HG03280 (cell line): ENCODE results near the gene CBLB.

Source experiments
- ATAC-seq: cut with Tn5 transposase; IDR thresholded peaks from one replicate; pipeline ENCODE4 v1.9.1; 2021; ENCODE audit warnings: mild to moderate bottlenecking, moderate library complexity; ENCODE audit not compliant: unreplicated experiment

The CBLB gene

DNA sequence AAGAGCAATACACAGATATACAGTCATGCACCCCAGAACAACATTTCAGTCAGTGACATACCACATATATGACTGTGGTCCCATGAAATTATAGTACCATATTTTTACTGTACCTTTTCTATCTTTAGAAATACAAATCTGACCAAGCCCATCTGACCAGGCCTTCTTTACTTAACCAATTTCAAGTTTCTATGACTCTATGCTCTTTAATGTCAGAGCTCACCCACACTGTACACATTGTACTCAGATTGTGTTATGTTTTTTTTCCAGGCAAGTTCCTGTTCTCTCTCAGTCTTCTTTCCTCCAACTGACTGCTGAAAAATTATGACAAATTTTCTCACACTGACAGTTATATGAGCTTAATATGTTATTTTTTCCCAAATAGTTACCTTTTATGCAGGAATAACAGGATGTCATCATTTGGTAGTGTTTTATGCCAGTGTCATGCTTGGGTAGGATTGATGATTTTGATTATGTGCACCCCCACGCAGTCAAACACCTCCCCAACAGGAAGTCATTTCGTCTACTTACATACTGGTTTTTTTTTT is 8.0 kb upstream of the CBLB start:
- ATAC-seq, result no peak

DNA sequence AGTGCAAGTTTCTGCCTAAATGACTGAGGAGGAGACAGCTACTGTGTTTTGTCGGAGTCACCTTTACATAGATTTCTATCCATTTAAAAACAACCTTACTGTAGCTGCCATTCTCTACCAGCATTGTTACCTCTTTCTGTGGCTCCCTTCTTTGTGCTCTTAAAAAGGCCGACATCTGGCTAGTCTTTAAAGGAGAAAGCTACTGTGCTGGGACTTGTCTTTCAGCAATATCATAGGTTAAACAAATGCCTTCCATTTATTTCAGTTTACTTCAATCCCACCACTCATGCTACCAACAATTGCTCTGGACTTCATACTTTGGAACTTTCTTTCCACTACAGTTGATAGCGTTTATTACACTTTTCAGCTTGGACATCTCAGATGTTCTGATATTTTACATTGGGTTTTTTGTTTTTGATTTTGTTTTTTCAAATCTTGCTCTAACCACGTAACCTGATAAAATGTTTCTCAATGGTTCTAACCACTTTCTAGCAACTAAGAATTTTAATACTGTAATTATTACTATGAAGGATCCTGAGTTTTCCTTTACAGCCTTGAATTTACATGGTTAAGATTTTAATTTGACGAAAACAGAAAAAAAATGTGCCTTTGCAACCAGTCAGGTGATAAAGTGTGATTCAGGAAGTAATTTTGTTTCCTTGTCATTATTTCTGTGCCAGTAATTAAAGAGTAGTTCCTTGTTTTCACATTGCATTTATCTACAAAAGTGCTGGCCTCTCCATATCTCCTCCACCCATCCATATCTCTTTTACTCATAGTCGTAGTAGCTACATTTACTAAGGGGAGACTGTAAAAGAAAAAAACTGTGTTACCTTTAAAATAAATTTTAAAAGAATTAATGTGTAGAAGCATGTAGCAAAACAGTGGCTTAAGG is 1.3 kb upstream of the CBLB start:
- ATAC-seq, result no peak

DNA sequence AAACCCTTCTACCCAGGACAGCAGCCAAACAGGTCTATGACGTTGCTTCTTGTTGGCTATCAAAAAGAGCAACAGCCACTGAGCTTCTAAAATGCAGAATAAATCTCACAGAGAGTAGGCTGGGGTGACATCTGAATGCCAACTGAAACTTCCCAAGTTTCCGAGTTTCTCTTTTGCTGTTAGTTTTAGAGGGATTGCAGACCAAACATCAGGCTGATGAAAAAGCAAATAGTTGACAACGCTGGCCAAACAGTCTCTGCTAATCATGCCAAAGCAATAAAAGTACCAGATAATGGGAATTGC is 670 bp upstream of the CBLB start:
- ATAC-seq, result no peak

DNA sequence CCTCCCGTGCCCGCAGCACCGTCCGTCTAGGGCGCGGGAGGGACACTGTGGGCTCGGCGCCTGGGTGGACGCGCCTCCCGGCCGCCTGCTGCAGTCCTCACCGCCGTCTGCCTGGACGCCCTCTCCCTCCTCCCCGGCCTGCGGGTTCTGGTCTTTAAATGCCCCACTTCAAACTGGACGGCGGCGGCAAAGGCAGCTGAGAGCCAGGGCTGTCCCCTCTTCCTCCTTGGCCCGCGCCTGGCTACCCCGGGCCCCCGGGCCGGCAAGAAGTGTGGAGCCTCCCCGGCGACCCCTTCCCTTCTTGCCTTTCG is 426 bp downstream of the CBLB start:
- peak; percentile 6 for ATAC-seq

DNA sequence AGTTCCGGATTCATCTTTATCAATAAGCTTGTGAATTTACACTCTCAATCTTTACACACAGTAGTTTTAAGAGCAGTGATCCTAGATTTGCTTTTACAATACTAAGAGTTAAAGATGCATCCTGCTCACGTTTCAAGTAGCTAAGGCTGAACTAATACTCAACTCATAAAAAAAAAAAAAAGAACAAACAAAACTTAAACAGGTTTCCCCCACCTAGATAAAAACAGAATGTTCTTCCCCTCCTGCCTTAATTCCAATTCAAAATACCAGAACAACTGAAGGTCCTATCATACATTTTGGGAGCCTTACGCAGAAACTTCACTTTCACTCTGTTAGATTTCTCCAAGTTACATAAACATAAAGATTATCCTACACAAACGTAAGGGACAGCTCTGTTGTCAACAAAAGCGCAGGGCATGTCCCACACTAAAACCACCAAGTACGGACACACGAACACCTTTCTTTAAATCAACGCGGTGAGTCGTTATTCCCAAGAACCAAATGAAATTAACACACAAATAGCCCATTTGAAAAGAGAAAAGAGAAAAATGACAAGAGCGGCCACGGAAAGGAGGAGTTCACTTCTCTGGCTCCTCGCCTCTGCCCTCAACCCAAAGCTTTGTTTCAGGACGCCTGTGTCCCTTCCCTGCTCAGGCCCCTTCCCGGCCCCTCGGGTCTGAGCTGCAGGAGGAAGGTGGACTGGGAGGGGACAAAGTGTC is 941 bp downstream of the CBLB start:
- no peak for ATAC-seq

DNA sequence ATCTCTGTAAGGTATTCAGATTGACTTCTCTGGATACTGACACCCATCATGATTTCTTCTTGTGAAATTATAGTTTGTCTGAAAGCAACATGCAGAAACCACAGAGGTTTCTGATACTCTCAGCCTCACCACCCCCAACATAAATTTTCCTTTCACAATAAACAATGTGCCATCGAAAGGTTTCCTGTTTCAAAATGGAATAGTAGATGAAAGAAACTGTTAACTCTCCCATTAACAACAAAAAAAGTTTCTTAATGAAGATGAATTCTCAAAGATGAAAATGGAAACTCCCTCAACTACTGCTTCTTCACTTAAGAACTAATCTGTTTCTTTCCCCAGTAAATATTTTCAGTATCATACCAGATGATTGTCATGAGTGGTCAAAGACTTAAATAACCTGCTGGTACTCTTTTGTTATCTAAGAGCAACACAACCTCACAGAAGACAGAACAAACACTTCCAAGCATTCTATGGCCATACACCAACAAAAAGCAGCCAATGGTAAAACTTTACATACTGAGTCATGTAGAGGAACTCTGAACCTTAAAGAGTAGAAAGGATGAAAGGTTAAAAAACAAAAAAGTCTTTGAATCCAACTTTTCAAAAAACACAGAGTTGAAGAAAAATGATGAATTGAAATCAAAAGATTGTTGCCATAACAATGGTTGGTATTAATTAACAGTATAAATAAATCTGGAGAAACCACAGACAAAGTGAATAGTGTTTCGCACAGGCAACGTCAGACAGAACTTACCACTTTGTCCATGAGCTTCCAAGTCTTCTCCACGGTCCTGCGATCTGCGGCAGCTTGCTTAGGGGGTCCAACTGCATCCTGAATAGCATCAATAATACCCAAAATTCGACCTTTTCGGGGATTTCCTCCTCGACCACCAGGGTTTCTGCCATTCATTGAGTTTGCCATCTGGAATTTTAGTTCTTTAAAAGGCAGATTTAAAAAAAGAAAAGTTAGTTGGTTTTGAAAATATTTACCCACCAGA is 1.9 kb downstream of the CBLB start:
- peak; percentile 24 for ATAC-seq

DNA sequence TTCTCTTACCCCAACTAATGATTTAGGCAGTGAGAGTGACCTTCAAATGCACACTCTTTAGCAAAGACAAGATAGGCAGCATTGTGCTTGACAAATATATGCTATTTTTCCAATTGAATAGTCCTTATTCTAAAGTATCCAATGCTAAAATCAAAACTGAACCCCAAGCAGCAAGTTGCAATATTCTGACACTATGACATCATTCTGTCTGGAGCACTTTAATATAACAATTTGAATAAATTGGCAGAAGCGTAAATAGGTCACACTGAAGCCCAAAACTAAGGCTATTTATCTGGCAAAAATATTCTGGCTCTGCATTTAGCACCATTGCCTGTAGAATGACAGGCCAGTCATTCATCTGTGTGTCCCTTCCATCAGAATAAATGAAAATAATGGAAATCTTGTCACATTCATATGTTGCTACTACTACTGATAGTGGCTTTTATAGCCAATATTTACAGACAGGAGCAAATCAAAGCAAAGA is 2.9 kb downstream of the CBLB start:
- no peak for ATAC-seq

DNA sequence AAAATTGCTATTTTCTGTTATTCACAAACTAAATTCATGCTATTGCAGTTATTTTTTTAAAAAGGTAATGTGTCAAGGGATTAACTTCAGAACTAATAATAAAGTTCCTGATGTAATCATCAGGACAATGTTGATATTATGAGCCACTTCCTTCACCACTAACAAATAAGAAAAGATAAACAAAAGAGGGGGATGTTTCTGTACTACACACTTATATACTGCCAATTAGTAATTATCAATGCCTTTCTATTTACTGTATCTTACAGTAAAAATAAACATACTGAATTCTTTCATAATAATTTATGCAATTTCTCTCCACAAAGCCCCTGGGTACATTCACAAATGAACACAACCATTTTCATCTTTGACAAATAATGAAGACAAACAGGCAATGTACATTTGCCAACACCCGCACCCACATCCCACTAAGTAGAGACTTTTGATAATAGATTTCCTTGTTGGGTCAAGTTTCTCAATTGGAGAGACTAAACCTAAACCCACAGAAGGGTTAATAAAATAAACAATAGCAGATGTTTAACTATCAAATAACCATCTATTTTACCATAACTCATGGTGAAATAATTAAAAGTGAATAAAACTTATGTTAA is 3.7 kb downstream of the CBLB start:
- ATAC-seq, result no peak

DNA sequence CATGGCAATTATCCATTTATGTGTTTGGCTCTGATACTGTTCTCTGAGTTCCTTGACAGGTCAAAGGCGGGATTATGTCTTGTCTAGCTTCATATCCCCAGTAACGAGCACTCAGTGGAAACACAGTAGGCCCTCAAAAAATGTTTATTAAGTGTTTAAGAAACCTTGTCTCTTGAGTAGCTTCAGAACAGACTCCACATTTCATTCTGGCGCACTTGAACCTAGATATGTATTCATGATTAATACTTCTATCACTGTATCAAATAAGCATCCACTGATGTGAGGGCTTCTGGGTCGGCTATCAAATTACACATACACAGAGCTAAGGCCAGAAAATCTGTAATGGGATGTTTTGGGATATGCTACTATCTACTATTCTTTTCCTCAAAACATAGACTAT is 4.6 kb downstream of the CBLB start:
- ATAC-seq, result no peak

DNA sequence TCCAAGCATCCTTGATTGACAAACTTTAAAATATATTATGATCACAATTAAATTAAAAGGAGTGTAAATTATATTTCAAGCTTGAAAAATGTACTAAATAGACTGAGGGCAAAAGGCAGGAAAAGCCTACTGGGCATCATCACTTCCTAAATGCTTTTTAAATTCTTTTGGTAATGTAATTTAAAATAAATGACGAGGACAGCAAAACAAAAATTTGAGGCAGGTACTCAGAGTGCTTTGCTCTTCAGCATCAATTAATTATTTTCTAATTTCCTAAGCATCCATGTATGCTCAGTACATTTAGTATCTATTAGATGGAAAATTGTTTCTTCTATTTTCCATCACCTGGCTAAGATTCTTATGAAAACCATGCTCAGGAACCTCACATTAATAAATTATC is 5.2 kb downstream of the CBLB start:
- ATAC-seq, result no peak

DNA sequence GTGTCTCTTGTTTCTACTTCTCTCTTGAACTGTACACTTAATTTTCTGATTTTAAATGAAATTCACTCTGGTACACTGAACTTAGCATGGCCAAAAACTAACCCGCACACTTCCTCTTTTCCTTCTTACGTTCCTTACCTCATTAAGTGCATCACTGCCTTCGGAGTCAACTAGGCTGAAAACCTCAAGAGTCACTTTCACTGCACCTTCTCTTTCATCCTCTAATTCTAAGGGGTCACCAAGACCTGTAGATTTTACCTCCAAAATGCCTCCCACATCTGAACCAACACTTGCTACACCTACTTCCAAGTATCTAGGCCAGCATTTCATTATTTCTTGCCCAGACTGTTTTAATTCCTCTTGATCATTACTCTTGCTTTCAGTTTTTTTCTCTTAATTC is 6.6 kb downstream of the CBLB start:
- peak; percentile 44 for ATAC-seq

DNA sequence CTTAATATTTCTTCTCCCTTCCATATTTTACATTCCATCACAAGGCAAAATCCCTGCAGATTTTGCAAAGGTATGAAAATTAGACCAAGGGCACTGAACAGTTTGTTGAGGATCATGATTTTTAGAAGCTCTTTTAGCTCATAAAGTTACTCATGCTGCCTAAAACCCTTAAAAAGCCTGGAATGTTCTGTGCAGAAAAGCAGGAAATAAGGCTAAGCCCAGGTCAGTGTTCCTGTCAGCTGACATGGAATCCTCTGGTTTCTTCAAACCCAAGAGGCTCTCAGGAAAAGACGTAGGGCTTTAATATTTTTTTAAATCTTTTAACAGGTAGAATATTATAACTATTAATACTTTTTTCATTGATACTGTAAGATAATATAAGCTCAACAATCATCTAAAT is 8.2 kb downstream of the CBLB start:
- ATAC-seq, result no peak

DNA sequence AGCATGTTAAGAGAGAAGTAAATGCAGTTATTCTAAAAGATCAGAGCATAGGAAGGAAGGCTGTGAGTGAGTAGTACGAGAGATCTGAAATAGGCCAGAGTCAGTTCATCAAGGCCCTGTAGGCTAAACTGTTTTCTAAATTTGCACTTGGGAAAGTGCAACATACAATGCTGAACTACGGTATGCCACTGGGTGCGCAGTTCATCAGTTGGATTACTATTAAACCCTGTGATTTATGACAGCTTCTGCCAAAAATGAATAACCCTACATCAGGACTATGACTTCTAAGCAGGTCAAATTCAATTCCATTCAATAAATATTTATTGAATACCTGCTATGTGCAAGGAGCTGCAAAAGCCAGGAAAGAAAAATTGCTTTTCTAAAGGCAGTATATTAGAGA is 10.8 kb downstream of the CBLB start:
- ATAC-seq, result no peak

DNA sequence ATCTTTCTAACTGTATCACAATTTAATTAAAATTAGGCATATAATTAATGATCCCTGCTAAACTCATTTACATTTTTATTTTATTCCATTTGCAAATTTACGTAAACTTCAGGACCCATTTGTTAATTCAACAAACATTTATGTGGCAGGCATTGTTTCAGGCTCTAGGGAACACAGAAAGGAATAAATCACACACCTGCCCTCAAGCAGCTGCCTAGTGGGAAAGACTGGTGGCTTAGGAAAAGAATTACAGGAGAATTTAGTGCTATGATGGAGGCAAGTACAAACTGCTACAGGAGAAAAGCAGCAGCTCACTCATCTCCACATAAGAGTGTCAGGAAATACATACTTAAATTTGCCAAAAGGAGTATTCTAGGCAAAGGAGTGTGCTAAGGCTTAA is 11.2 kb downstream of the CBLB start:
- no peak for ATAC-seq

DNA sequence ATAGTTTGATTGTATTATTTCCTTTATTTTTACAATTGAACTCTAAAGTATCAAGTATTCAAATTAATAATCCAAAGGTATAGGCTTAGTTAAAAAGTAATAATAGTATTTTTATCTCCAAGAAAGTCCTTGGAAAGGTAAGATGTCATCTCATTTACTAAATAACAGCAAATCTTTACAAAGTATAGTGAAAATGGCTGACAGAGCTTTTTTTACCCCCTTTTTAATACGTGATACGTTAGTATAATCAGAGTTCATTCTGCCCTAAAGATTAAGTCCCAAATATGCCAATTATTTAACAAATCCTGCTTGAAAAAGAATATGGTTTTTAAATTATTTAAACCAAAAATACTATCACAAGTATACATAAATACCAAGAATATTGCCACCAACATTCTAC is 12.2 kb downstream of the CBLB start:
- ATAC-seq, result no peak

DNA sequence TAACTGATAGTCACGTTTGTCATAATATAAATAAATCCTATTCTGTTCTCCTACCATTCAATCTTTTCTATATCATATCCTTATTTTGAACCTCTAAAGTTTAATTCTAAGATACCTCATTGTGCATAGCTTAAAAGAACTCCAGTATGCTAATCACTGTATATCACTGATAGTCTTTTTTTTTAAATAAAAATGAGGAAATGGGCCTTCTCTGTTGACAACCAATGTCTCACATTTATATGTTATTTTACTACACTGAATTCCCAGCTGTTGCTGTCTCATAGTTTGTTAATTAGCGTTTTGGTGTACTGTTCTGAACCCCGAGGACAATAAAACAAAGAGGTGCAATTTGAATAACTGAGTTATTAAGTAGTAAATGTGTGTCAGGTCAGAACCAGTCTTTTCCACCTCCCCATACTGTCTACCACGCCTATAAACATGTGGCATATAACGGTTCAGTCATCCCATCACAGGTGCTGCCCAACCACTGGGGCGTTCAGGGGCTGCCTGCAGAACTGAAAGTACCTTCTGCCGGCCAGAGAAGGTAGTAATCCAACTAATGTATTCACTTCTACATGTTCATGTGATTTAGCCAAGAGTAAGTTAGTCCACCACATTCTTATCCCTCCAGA is 14.9 kb downstream of the CBLB start:
- ATAC-seq, result peak; percentile 91

DNA sequence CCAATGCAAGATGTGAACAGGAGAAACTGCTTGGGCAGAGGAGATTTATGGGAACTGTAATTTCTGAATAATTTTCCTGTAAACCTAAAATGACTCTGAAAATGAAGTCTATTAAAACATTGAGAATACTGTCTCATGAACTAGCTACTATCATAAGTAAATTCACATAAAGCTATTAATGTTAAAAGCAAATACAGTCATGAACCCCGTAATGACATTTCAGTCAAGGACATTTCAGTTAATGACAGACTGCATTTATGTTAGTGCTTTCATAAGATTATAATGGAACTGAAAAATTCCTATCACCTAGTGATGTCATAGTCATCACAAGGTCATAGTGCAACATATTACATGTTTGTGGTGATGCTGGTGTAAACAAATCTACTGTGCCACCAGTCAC is 17.2 kb downstream of the CBLB start:
- ATAC-seq, result no peak

DNA sequence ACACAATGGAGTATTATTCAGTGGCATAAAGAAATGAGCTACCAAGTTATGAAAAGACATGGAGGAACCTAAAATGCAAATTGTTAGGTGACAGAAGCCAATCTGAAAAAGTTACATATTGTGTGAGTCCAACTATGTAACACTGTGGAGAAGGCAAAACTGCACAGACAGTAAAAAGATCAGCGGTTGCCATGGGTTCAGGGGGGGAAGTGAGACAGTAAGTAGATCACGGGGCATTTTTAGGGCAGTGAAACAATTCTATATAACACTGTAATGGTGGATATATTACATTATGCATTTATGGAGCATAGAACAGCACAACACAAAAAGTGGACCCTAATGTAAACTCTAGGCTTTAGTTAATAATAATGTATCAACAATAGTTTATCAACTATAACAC is 17.6 kb downstream of the CBLB start:
- no peak for ATAC-seq

DNA sequence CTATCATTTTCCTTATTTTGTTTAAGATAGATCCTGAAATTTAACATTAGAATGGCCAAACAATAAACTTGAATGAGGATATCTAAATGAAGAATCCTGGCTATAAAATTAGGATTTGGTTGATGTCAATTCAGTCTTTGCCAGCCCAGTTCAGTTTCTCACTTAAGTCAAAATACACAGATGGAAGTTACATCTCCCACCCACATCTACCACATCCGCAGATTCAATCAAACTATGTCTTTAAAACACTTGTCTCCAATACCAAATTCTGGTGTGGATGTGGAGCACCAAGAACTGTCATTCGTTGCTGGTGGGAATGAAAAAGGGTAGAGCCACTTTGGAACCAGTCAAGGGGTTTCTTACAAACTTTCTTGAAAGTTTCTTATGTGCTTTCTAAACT is 18.2 kb downstream of the CBLB start:
- no peak for ATAC-seq

DNA sequence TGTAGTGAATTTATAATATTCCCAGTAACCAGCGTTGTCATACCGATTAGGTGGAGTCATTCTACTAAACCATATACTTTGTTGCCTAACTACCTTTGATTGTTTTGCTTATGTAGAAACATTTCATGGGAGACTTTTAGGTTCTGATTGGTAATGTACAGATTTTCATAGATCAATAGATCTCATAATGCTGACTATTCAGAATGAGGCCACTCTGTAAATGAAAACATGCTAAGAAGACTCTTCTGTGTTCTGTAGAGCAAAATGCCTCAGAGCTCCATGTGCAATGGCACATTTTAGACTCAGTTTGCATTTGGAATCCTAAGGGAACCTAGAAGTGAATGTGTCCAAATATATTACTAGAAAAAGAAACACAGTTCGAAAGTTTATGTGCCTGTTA is 20.0 kb downstream of the CBLB start:
- ATAC-seq, result no peak
